HepG2 (cell line): ENCODE results near the gene CACNA1C.

Experiments
- EZH2 ChIP-seq: conservative IDR thresholded peaks from 2 replicates; pipeline ENCODE4 v1.6.1; 2012; ENCODE audit warnings: mild to moderate bottlenecking, low read depth, low read length, moderate library complexity
- FOSL1 ChIP-seq: sonication (generic); formaldehyde crosslinking; IDR thresholded peaks from 2 replicates; pipeline ENCODE4 v1.9.0; 2021; ENCODE audit warnings: missing genetic modification reagents, borderline replicate concordance
- FOXM1 ChIP-seq: sonication (generic); formaldehyde crosslinking; IDR thresholded peaks from 2 replicates; pipeline ENCODE4 v1.5.0; 2020; ENCODE audit warnings: missing genetic modification reagents
- GPBP1L1 ChIP-seq: sonication (generic); formaldehyde crosslinking; IDR thresholded peaks from 2 replicates; pipeline ENCODE4 v1.5.0; 2020; ENCODE audit warnings: mild to moderate bottlenecking, missing genetic modification reagents
- MYNN ChIP-seq: sonication (generic); formaldehyde crosslinking; IDR thresholded peaks from 2 replicates; pipeline ENCODE4 v1.4.0; 2020; ENCODE audit warnings: mild to moderate bottlenecking, low read depth, missing genetic modification reagents
- ZNF841 ChIP-seq: sonication (generic); formaldehyde crosslinking; IDR thresholded peaks from 2 replicates; pipeline ENCODE4 v1.8.1; 2023; ENCODE audit warnings: missing genetic modification reagents, borderline replicate concordance
- TF ChIP-seq, protein P1 (sequence below): sonication (generic); formaldehyde crosslinking; IDR thresholded peaks from 2 replicates; pipeline ENCODE4 v1.5.0; 2020; ENCODE audit warnings: mild to moderate bottlenecking, missing genetic modification reagents, moderate library complexity
- TF ChIP-seq, protein P2 (sequence below): sonication (generic); formaldehyde crosslinking; IDR thresholded peaks from 2 replicates; pipeline ENCODE4 v1.9.0; 2021; ENCODE audit warnings: missing genetic modification reagents, borderline replicate concordance

DNA sequence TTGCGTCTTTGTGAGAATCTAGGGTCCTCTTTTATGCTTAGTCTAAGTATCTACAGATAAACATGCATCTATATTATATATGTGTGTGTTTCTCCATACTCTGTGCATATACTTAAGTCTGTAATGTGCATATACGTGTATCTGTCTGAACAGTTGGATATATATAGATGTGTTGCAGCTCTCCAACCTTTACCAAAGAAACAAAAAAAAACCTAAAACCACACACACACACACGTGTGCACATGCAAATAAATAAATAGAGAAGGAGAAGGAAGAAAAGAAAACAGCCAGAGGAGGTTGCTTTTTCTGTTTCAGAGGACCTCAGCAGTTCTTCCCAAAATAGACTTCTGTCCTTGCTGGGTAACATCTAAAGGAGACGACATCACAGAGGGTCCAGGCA lies 244.9 kb downstream of the CACNA1C start:
- TF ChIP-seq MYNN (CRISPR knock-in tag) (no peak), EZH2 (no peak), FOXM1 (no peak), FOSL1 (no peak), GPBP1L1 (CRISPR knock-in tag) (no peak), ZNF841 (CRISPR knock-in tag) (no peak)
- TF ChIP-seq, protein P1, sequence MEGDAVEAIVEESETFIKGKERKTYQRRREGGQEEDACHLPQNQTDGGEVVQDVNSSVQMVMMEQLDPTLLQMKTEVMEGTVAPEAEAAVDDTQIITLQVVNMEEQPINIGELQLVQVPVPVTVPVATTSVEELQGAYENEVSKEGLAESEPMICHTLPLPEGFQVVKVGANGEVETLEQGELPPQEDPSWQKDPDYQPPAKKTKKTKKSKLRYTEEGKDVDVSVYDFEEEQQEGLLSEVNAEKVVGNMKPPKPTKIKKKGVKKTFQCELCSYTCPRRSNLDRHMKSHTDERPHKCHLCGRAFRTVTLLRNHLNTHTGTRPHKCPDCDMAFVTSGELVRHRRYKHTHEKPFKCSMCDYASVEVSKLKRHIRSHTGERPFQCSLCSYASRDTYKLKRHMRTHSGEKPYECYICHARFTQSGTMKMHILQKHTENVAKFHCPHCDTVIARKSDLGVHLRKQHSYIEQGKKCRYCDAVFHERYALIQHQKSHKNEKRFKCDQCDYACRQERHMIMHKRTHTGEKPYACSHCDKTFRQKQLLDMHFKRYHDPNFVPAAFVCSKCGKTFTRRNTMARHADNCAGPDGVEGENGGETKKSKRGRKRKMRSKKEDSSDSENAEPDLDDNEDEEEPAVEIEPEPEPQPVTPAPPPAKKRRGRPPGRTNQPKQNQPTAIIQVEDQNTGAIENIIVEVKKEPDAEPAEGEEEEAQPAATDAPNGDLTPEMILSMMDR (CRISPR knock-in tag) = no peak
- TF ChIP-seq, protein P2, sequence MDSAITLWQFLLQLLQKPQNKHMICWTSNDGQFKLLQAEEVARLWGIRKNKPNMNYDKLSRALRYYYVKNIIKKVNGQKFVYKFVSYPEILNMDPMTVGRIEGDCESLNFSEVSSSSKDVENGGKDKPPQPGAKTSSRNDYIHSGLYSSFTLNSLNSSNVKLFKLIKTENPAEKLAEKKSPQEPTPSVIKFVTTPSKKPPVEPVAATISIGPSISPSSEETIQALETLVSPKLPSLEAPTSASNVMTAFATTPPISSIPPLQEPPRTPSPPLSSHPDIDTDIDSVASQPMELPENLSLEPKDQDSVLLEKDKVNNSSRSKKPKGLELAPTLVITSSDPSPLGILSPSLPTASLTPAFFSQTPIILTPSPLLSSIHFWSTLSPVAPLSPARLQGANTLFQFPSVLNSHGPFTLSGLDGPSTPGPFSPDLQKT = no peak
